ENCODE results near the gene TBX15. TPM values are rescaled to one million over a fixed set of nuclear protein-coding genes. Genes with fewer than 3 reads are reported as not detected.
"Not testable (repeated sequence)": the region's sequence is repeated elsewhere in the genome, so short reads cannot be mapped to it uniquely, and the experiment has no call there.

The TBX15 gene
- total RNA-seq, 2 experiments from 2014 or later: not detected

DNA sequence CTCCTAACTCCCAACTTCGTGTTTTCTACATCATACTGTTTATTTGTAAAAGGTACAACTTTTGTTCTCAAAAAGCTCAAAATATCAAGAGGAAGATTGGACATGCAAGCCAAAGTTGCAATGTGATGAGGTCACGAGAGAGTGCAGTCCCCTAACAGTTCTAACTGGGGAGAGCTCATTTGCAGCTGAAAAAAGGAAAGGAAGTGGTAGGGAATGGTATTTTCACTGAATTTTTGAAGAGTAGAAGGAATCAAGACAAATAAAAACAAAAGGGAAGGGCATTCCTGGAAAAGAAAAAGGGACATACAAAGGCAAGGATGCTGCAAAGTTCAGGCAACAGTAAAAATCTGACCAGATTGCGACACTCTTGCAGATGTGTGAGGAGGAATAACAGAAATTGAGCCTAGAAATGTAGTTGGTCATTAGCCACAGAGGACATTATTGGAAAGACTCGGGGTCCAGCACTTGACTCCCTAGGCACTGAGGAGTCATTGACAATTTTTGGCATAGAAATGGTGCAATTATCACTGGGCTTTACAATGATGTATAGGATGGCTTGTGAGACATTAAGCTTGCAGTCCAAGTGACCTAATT is 67.9 kb downstream of the TBX15 start:
- ChIA-PET POLR2A (no interaction called here), CTCF (no interaction called here)
- Mint-ChIP-seq H3K27me3 (no peaks in the 10 kb centered on the region), H3K9me3 (no peaks in the 10 kb centered on the region), H3K4me3 (no peak overlapping the region), H3K27ac (no peak overlapping the region), H3K36me3 (ENCODE audit: low read depth) (no peaks in the 10 kb centered on the region), H3K4me1 (ENCODE audit: low read depth) (no peaks in the 10 kb centered on the region)
- intact Hi-C loops (cut with micrococcal nuclease): no loop called here
- DNase-seq: no peak
- no peak for ATAC-seq
- TF ChIP-seq, protein P1, sequence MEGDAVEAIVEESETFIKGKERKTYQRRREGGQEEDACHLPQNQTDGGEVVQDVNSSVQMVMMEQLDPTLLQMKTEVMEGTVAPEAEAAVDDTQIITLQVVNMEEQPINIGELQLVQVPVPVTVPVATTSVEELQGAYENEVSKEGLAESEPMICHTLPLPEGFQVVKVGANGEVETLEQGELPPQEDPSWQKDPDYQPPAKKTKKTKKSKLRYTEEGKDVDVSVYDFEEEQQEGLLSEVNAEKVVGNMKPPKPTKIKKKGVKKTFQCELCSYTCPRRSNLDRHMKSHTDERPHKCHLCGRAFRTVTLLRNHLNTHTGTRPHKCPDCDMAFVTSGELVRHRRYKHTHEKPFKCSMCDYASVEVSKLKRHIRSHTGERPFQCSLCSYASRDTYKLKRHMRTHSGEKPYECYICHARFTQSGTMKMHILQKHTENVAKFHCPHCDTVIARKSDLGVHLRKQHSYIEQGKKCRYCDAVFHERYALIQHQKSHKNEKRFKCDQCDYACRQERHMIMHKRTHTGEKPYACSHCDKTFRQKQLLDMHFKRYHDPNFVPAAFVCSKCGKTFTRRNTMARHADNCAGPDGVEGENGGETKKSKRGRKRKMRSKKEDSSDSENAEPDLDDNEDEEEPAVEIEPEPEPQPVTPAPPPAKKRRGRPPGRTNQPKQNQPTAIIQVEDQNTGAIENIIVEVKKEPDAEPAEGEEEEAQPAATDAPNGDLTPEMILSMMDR (IDR thresholded peaks at IDR 0.05): no peak

DNA sequence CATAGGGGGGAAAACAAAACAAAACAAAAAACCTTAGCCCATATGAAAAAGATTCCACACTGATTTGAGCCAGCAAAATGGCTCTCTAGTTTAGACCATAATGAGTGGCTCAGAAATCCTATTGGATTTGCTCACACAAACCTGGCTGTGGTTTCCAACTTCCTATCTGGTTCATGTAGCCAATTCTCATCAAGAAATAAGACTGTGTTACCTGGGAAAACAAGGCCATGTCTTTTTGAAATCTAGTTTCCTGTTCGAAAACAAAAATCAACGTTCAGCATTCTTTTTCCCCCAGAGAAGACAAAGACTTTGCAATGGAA is 69.2 kb downstream of the TBX15 start:
- intact Hi-C loops (cut with micrococcal nuclease): no loop called here
- Mint-ChIP-seq H3K4me3 (no peak overlapping the region), H3K27me3 (no peaks in the 10 kb centered on the region), H3K4me1 (ENCODE audit: low read depth) (no peaks in the 10 kb centered on the region), H3K36me3 (ENCODE audit: low read depth) (no peaks in the 10 kb centered on the region), H3K9me3 (no peaks in the 10 kb centered on the region), H3K27ac (no peak overlapping the region)
- no peak for ATAC-seq
- ChIA-PET POLR2A (no interaction called here), CTCF (no interaction called here)
- TF ChIP-seq, protein P1 (IDR thresholded peaks at IDR 0.05): no peak
- no peak for DNase-seq

DNA sequence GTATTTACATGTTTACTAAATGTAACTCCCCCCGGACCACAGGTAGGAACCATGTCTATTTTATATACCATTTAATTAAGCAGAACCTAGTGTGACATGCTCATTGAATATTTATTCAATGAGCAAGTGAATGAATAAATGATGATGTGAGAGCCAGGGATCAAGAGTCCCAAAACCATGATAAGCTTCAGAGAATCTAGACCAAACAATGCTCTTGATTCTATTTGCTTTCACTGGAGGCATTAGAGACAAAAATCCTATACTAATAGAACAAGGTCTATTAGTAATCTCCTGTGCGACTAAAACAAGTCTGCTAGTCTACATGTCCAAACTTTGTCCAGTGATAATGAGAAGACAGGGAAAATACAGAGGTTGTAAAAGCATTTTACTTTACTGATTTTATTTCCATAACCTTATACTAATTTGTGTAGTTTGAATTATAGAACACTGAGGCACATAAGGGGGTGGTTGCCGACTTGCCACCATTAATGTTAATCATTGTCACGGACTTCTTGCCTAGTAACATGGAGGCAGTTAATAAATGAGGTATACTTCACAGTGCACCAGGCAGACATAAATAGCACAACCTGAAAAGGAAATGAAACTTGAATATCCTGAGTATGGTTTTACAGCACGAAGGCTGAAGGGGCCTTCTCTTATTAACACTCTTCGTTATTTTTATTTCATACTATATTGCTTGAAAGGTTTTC is 69.8 kb downstream of the TBX15 start:
- TF ChIP-seq, protein P1 (IDR thresholded peaks at IDR 0.05): no peak
- no peak for ATAC-seq
- POLR2A ChIA-PET: no interaction called here

DNA sequence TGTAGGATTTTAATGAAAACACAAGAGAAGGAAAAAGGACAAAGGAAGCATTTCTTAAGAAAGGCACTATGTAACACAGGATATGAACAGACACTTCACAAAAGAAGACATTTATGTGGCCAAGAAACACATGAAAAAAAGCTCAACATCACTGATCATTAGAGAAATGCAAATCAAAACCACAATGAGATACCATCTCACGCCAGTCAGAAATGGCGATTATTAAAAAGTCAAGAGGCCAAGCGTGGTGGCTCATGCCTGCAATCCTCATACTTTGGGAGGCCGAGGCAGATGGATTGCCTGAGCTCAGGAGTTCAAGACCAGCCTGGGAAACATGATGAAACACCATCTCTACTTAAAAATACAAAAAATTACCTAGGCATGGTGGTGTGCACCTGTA is 71.8 kb downstream of the TBX15 start:
- H3K9me3 Mint-ChIP-seq; DNase-seq; H3K27ac Mint-ChIP-seq; H3K4me3 Mint-ChIP-seq; H3K4me1 Mint-ChIP-seq (ENCODE audit: low read depth); ATAC-seq; CTCF ChIA-PET; POLR2A ChIA-PET; H3K27me3 Mint-ChIP-seq; H3K36me3 Mint-ChIP-seq (ENCODE audit: low read depth); intact Hi-C loops (cut with micrococcal nuclease): not testable (repeated sequence)

More for the DNA sequence above, 69.8 kb downstream of the TBX15 start:
- CTCF ChIA-PET: no interaction called here
- no peaks in the 10 kb centered on the region for H3K36me3 Mint-ChIP-seq (ENCODE audit: low read depth)
- H3K4me1 Mint-ChIP-seq (ENCODE audit: low read depth): no peaks in the 10 kb centered on the region
- H3K4me3 Mint-ChIP-seq: no peak overlapping the region
- no peaks in the 10 kb centered on the region for H3K27me3 Mint-ChIP-seq
- H3K9me3 Mint-ChIP-seq: no peaks in the 10 kb centered on the region
- no peak for DNase-seq
- intact Hi-C loops (cut with micrococcal nuclease): no loop called here
- no peak overlapping the region for H3K27ac Mint-ChIP-seq

DNA sequence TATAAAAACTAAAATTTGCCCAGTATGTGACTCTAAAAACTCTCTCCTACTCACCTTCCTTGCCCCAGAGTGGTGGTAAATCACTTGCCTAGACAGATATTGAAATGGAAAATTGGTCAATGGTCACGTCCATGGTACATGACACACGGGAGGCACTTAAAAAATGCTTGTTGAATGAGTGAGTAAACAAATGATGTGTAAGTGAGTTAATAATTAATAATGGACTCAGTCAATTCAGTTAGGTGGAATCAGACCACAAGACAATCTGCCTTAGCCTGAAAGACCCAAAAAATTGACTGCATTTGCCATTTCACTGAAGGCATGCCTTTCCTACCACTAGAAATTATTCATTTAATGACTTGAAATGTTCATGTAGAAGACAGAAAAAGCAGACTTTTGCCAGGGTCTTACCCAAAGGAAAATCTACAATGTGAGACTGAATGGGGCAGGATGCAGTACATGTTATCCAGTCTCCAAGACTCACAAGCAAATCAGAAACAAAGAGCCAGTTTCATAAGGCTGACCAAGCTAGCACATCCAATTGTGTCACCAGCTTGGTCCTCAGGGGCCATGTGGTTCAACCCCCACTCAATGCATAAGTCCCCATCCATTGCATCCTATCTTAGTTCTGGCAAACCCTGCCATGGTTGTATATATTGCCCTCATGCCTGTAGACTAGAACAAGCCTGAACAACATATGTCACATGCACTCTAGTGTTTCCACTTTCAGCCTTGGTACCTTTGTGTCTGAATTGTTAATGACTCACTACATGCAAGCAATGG is 73.6 kb downstream of the TBX15 start:
- Mint-ChIP-seq H3K9me3 (no peaks in the 10 kb centered on the region), H3K4me3 (no peak overlapping the region), H3K27me3 (no peaks in the 10 kb centered on the region), H3K4me1 (ENCODE audit: low read depth) (no peaks in the 10 kb centered on the region), H3K27ac (no peak overlapping the region), H3K36me3 (ENCODE audit: low read depth) (no peaks in the 10 kb centered on the region)
- CTCF ChIA-PET: no interaction called here
- intact Hi-C loops (cut with micrococcal nuclease): no loop called here
- TF ChIP-seq, protein P1 (IDR thresholded peaks at IDR 0.05): no peak
- ATAC-seq: no peak
- POLR2A ChIA-PET: no interaction called here
- DNase-seq: no peak

Data from activated CD8-positive, alpha-beta T cell treated with anti-CD3 and anti-CD28 coated beads for 36 hours (primary cell).